BE2C (cell line): ENCODE data around the gene SLC43A1.

Experiments
- DNase-seq: peaks from one replicate; pipeline ENCODE4 v3.0.0-alpha.2; 2020
- H3K27me3 ChIP-seq: fragments of 250-450 bp; sonication (Bioruptor Pico); 2 replicates; pipeline ENCODE4 v1.5.1; 2020; ENCODE audit warnings: mild to moderate bottlenecking
- H3K36me3 ChIP-seq: fragments of 250-450 bp; sonication (Bioruptor Pico); 2 replicates; pipeline ENCODE4 v1.5.1; 2020; ENCODE audit warnings: mild to moderate bottlenecking
- H3K4me1 ChIP-seq: fragments of 250-450 bp; sonication (Bioruptor Pico); 2 replicates; pipeline ENCODE4 v1.5.1; 2020
- H3K4me3 ChIP-seq: 2 replicates; pipeline ENCODE4 v1.5.1; 2011; ENCODE audit warnings: low read depth, low read length
- H3K9me3 ChIP-seq: fragments of 250-450 bp; sonication (Bioruptor Pico); 2 replicates; pipeline ENCODE4 v1.5.1; 2020
- TF ChIP-seq, protein P1 (sequence below): IDR thresholded peaks from 2 replicates; pipeline ENCODE4 v1.5.1; 2012; ENCODE audit warnings: mild to moderate bottlenecking, low read depth, low read length

Gene SLC43A1

DNA sequence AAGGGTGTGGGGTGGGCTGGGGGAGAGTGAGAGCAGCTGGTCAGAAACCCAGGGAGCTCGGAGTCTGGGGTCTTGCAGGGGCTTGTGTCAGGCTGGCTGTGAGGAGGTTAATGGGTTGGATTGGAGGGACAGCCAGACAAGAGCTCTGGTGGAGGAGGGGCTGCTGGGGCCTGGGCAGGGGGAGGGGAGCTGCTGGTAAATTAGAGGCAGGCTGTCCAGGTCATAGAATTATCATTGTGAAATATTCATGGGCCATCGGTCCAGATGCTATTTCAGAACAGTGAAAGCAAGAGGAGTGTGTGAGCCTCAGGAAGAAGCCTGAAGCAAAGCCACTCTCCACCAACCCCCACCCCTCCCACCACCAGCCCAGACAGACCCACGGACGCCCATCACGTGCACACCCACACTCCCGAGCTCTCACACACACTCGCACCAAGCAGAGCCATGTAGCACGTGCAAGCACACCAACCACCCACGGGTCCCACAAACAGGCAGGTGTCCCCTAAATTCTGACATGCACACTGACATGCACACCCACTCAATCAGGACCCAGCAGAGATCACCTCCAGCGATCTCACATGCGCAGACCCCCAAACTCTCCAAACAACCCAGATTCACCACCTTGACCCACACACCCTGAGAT, 36.4 kb downstream of the SLC43A1 start:
- no peaks in the 10 kb centered on the region for H3K36me3 ChIP-seq
- no peak overlapping the region for H3K4me3 ChIP-seq
- H3K9me3 ChIP-seq, result no peaks in the 10 kb centered on the region
- DNase-seq, result no peak
- H3K4me1 ChIP-seq, result no peaks in the 10 kb centered on the region; the same call in 1 of the 2 replicates
- H3K27me3 ChIP-seq, result peaks cover 15% of the 10 kb centered on the region
- TF ChIP-seq, protein P1, sequence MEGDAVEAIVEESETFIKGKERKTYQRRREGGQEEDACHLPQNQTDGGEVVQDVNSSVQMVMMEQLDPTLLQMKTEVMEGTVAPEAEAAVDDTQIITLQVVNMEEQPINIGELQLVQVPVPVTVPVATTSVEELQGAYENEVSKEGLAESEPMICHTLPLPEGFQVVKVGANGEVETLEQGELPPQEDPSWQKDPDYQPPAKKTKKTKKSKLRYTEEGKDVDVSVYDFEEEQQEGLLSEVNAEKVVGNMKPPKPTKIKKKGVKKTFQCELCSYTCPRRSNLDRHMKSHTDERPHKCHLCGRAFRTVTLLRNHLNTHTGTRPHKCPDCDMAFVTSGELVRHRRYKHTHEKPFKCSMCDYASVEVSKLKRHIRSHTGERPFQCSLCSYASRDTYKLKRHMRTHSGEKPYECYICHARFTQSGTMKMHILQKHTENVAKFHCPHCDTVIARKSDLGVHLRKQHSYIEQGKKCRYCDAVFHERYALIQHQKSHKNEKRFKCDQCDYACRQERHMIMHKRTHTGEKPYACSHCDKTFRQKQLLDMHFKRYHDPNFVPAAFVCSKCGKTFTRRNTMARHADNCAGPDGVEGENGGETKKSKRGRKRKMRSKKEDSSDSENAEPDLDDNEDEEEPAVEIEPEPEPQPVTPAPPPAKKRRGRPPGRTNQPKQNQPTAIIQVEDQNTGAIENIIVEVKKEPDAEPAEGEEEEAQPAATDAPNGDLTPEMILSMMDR, result no peak

DNA sequence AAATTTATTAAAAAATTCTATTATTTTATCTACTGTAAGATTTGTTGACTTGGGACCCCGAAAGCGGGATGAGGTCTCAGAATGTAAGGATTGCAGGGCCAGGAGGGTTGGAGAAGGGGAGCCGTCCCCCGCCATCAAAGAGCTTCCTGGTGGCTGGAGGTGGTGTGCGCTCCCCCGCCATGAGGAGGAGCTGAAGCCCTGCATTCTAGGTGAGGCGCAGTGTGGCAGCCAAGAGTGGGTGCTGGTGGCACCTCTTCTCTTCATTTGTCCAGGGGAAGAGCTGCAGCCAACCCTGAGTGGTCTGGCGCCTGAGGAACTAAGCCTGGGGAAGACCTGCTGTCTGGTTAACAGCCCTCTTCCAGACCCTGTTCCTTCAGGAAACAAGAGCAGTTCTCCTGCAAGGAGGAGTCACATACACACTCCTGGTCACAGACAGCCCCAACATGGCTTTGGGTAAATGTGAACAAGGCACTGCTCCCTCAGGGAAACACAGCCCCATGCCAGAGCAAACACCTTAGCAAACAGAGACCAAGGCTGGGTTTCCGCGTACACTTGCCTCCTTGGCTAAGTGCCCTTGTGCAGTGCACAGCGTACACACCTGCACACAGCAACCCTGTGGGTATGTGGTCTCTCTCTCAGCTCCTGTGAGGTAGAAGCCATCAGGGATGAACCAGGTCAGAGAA, 37.9 kb downstream of the SLC43A1 start:
- DNase-seq, result no peak
- no peaks in the 10 kb centered on the region for H3K4me1 ChIP-seq
- H3K36me3 ChIP-seq, result no peaks in the 10 kb centered on the region

DNA sequence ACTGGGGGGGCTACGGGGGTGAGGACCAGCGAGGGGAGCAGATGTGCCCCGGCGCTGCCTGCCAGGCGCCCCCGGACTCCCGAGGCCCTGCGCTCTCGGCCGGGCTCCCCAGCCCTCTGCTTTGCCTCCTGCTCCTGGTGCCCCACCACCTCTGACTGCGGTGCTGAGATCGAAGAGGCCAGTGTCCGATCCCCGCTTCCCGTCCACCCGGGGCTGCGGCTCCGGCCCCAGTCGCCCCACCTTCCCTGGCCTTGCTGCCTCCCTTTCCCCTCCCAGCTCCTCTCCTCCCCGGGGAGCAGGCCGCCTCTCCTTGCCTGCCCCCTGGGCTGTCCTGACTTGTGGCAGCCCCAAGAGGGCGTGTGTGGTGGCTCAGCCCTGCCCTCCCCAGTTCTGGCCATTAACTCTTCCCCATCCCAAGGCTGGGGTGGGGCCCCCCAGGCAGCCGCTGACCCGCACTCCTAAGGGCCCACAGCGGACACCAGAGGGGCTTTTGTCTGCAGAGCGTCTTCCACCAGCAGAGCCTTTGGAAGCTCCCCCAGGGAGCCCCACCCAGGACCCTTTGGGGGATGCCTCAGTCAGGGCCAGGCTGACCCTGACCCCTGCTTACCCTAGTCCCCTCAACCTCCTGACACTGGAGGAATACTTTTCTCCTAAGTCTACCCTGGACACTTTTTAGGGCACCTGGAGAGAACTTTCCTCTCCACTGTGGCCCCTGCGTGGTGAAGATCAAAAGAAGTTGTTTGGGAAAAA, 38.6 kb downstream of the SLC43A1 start:
- TF ChIP-seq, protein P1, result peak; percentile 27
- H3K9me3 ChIP-seq, result no peaks in the 10 kb centered on the region
- peaks cover 15% of the 10 kb centered on the region for H3K27me3 ChIP-seq
- peak overlapping the region; percentile 20; the same call in 1 of the 2 replicates for H3K4me3 ChIP-seq
- no peaks in the 10 kb centered on the region for H3K4me1 ChIP-seq
- peak; percentile 32 for DNase-seq
- H3K36me3 ChIP-seq, result no peaks in the 10 kb centered on the region

More for the DNA sequence above, 37.9 kb downstream of the SLC43A1 start:
- Histone ChIP-seq H3K9me3 (no peaks in the 10 kb centered on the region), H3K27me3 (peaks cover 15% of the 10 kb centered on the region), H3K4me3 (no peak overlapping the region)
- TF ChIP-seq, protein P1, result no peak

DNA sequence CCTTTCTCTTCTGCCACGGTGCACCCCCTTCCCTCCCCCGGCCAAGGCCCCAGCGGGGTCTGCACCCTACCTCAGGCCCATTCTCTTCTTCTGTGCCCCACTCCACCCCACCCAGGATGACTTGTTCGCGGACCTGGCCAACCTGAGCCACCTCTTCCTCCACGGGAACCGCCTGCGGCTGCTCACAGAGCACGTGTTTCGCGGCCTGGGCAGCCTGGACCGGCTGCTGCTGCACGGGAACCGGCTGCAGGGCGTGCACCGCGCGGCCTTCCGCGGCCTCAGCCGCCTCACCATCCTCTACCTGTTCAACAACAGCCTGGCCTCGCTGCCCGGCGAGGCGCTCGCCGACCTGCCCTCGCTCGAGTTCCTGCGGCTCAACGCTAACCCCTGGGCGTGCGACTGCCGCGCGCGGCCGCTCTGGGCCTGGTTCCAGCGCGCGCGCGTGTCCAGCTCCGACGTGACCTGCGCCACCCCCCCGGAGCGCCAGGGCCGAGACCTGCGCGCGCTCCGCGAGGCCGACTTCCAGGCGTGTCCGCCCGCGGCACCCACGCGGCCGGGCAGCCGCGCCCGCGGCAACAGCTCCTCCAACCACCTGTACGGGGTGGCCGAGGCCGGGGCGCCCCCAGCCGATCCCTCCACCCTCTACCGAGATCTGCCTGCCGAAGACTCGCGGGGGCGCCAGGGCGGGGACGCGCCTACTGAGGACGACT, 39.3 kb downstream of the SLC43A1 start:
- TF ChIP-seq, protein P1, result no peak
- Histone ChIP-seq H3K4me1 (no peaks in the 10 kb centered on the region), H3K4me3 (peak overlapping the region; percentile 20; the same call in 1 of the 2 replicates), H3K36me3 (no peaks in the 10 kb centered on the region), H3K9me3 (no peaks in the 10 kb centered on the region), H3K27me3 (peaks cover 15% of the 10 kb centered on the region)
- DNase-seq, result no peak

DNA sequence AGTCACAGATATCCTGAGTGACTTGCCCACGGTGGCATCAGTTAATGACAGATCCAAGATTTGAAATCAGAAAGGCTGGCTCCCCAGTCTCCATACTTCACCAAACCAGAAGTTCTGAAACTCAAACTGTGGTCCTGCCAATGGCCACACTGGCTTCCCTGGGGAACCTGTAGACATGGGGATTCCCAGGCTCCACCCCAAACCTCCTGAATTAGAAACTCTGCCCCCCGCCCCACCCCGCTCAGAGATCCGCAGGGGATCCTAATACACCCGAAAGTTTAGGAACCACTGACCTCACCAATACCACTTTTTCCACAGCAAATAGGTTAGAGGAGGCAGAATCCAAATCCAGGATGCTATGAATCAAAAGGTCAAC, 39.8 kb downstream of the SLC43A1 start:
- TF ChIP-seq, protein P1, result no peak
- no peaks in the 10 kb centered on the region for H3K36me3 ChIP-seq
- no peaks in the 10 kb centered on the region for H3K9me3 ChIP-seq
- H3K4me3 ChIP-seq, result no peak overlapping the region
- no peaks in the 10 kb centered on the region for H3K4me1 ChIP-seq
- H3K27me3 ChIP-seq, result peaks cover 15% of the 10 kb centered on the region
- no peak for DNase-seq
